Esophagus muscularis mucosa (tissue), 4 donors: ENCODE results near the gene SLC38A8.

Experiments
- CTCF ChIP-seq, 3 experiments: fragments of 200-600 bp in 2 of 3; fragments of 450-650 bp in 1 of 3; sonication (generic) in 2 of 3; IDR thresholded peaks; one replicate each; pipeline ENCODE4 v1.5.1; 2017 to 2019; ENCODE audit warnings: antibody characterized with exemption in 3 of 3, mild to moderate bottlenecking in 2 of 3, moderate library complexity in 1 of 3
- EP300 ChIP-seq: sonication (generic); formaldehyde crosslinking; IDR thresholded peaks from one replicate; pipeline ENCODE4 v1.6.1; 2017; ENCODE audit warnings: antibody characterized with exemption
- POLR2A ChIP-seq: fragments of 450-650 bp; IDR thresholded peaks from one replicate; pipeline ENCODE4 v1.6.1; 2017; ENCODE audit warnings: antibody characterized with exemption, moderate library complexity, mild to moderate bottlenecking, low read depth
- POLR2AphosphoS5 ChIP-seq, 2 donors: sonication (generic); formaldehyde crosslinking; IDR thresholded peaks; one replicate each; pipeline ENCODE4 v1.6.1; 2017; ENCODE audit warnings: antibody characterized with exemption in 2 of 2

- TF ChIP-seq CTCF (IDR thresholded peaks at IDR 0.05) (no peak), POLR2A (no peak), EP300 (no peak), POLR2AphosphoS5 (IDR thresholded peaks at IDR 0.05) (no peak)
These were observed 48.5 kb downstream of the SLC38A8 start for GRCh38 chr16:83994087-83994486.
